Endodermal cell (in vitro differentiated cells): ENCODE measurements around the gene RIPK3. TPM values are rescaled to one million over a fixed set of nuclear protein-coding genes. Genes with fewer than 3 reads are reported as not detected.

Experiments
- DNase-seq: peaks from one replicate; pipeline ENCODE4 v3.0.0-alpha.2; 2017
- H3K27ac ChIP-seq: 2 replicates; pipeline ENCODE4 v1.5.1; 2013; ENCODE audit warnings: mild to moderate bottlenecking, low read depth, low read length, moderate library complexity
- H3K27me3 ChIP-seq: 2 replicates; pipeline ENCODE4 v1.6.1; 2013; ENCODE audit warnings: mild to moderate bottlenecking, low read length, moderate library complexity; ENCODE audit not compliant: insufficient read depth, control insufficient read depth, poor library complexity, severe bottlenecking
- H3K36me3 ChIP-seq: 2 replicates; pipeline ENCODE4 v1.7.0; 2013; ENCODE audit warnings: mild to moderate bottlenecking, low read length, moderate library complexity; ENCODE audit not compliant: control insufficient read depth, insufficient read depth
- H3K4me1 ChIP-seq: one replicate; pipeline ENCODE4 v1.7.0; 2013; ENCODE audit warnings: low read length; ENCODE audit not compliant: control insufficient read depth, insufficient read depth
- H3K4me3 ChIP-seq: 2 replicates; pipeline ENCODE4 v1.5.1; 2013; ENCODE audit warnings: mild to moderate bottlenecking, low read length, moderate library complexity
- H3K9ac ChIP-seq: 2 replicates; pipeline ENCODE4 v1.6.1; 2013; ENCODE audit warnings: mild to moderate bottlenecking, low read length, moderate library complexity; ENCODE audit not compliant: poor library complexity, severe bottlenecking; ENCODE audit errors: extremely low read depth
- H3K9me3 ChIP-seq: 2 replicates; pipeline ENCODE4 v1.6.1; 2013; ENCODE audit warnings: mild to moderate bottlenecking, low read length, moderate library complexity; ENCODE audit not compliant: control insufficient read depth
- H3K27ac Mint-ChIP-seq: 2 replicates; pipeline ENCODE4 v1.8.0; 2020; ENCODE audit warnings: mixed read lengths
- H3K27me3 Mint-ChIP-seq: 2 replicates; pipeline ENCODE4 v1.8.0; 2021; ENCODE audit warnings: mild to moderate bottlenecking, mixed read lengths; ENCODE audit not compliant: insufficient read depth
- H3K36me3 Mint-ChIP-seq: 2 replicates; pipeline ENCODE4 v1.8.0; 2020; ENCODE audit warnings: low read depth, mixed read lengths
- H3K4me1 Mint-ChIP-seq: 2 replicates; pipeline ENCODE4 v1.8.0; 2020; ENCODE audit warnings: mixed read lengths
- H3K4me3 Mint-ChIP-seq: 2 replicates; pipeline ENCODE4 v1.8.0; 2020; ENCODE audit warnings: mild to moderate bottlenecking, moderate library complexity, mixed read lengths
- H3K9me3 Mint-ChIP-seq: 2 replicates; pipeline ENCODE4 v1.8.0; 2020; ENCODE audit warnings: mild to moderate bottlenecking, mixed read lengths
- CTCF ChIP-seq: fragments of 200-600 bp; sonication (generic); conservative IDR thresholded peaks from 2 replicates; pipeline ENCODE4 v1.5.0; 2021; ENCODE audit warnings: antibody characterized with exemption, mild to moderate bottlenecking
- WGBS, 2 experiments: methylation state at CpG; one replicate each; pipeline versions ENCODE4 v1.1.5 to v1.1.7; 2013; ENCODE audit warnings: missing lambda C conversion rate in 2 of 2, mixed read lengths in 1 of 2; ENCODE audit not compliant: insufficient coverage in 1 of 2, insufficient read length in 1 of 2; 5-methylcytosine and 5-hydroxymethylcytosine counted together
- total RNA-seq, 2 donors: library from RNA; stranded (reverse); fragmentation: NEBNext Ultra II Directional in 1 of 2; extraction: Animal tissue kit (Norgen Biotek cat#: 25700) in 1 of 2; gene quantifications; 2 replicates in 1 of 2; 3 replicates in 1 of 2; pipeline ENCODE4 v1.2.1, GENCODE V29; 2021

Gene RIPK3
- total RNA-seq, 2 donors from 2014 or later, result not detected

GRCh38 chr14:24332268-24332993 is 7.4 kb downstream of the RIPK3 start:
- TF ChIP-seq CTCF, result peak; percentile 81
- Mint-ChIP-seq H3K4me1 (peaks cover 15% of the 10 kb centered on the region), H3K9me3 (no peaks in the 10 kb centered on the region), H3K36me3 (no peaks in the 10 kb centered on the region), H3K27ac (no peak overlapping the region), H3K27me3 (peaks cover 93% of the 10 kb centered on the region), H3K4me3 (peak overlapping the region; percentile 44)
- Histone ChIP-seq H3K9me3 (no peaks in the 10 kb centered on the region), H3K4me1 (peaks cover 4% of the 10 kb centered on the region), H3K27me3 (peaks cover 85% of the 10 kb centered on the region), H3K9ac (no peak overlapping the region), H3K36me3 (no peaks in the 10 kb centered on the region), H3K27ac (no peak overlapping the region), H3K4me3 (peak overlapping the region; percentile 68)
- DNase-seq, result peak; percentile 92
- 6 to 9% methylated on average over 25 to 56 of the region's 56 CpGs for WGBS, 2 experiments

- H3K4me1 ChIP-seq, result peaks cover 4% of the 10 kb centered on the region
- Mint-ChIP-seq H3K4me3 (peak overlapping the region; percentile 44), H3K27me3 (peaks cover 93% of the 10 kb centered on the region), H3K27ac (no peak overlapping the region), H3K36me3 (no peaks in the 10 kb centered on the region), H3K4me1 (peaks cover 14% of the 10 kb centered on the region), H3K9me3 (no peaks in the 10 kb centered on the region)
- no peak overlapping the region for H3K4me3 ChIP-seq
- H3K27me3 ChIP-seq, result peaks cover 78% of the 10 kb centered on the region
- 81 to 87% methylated on average over 20 to 26 of the region's 26 CpGs for WGBS, 2 experiments
- H3K9me3 ChIP-seq, result no peaks in the 10 kb centered on the region
- DNase-seq, result no peak
- TF ChIP-seq CTCF, result no peak
- no peak overlapping the region for H3K27ac ChIP-seq
- no peaks in the 10 kb centered on the region for H3K36me3 ChIP-seq
- H3K9ac ChIP-seq, result no peak overlapping the region
These were observed 8.0 kb downstream of the RIPK3 start for GRCh38 chr14:24331731-24332267.

GRCh38 chr14:24330973-24331674 is 8.7 kb downstream of the RIPK3 start:
- no peak for TF ChIP-seq CTCF
- no peak for DNase-seq
- no peaks in the 10 kb centered on the region for H3K36me3 ChIP-seq
- H3K4me3 ChIP-seq, result no peak overlapping the region
- H3K27ac ChIP-seq, result no peak overlapping the region
- H3K4me1 ChIP-seq, result peaks cover 4% of the 10 kb centered on the region
- no peak overlapping the region for H3K9ac ChIP-seq
- H3K27me3 ChIP-seq, result peaks cover 72% of the 10 kb centered on the region
- Mint-ChIP-seq H3K27me3 (peaks cover 90% of the 10 kb centered on the region), H3K4me3 (no peak overlapping the region), H3K27ac (no peak overlapping the region), H3K4me1 (peaks cover 10% of the 10 kb centered on the region), H3K9me3 (no peaks in the 10 kb centered on the region), H3K36me3 (no peaks in the 10 kb centered on the region)
- WGBS, 2 experiments, result 87 to 95% methylated on average over 6 to 10 of the region's 10 CpGs
- no peaks in the 10 kb centered on the region for H3K9me3 ChIP-seq
